GM18873 (cell line): Measurements from ENCODE around the gene MED10.
"Not testable (repeated sequence)": the region's sequence is repeated elsewhere in the genome, so short reads cannot be mapped to it uniquely, and the experiment has no call there.

ENCODE experiments used
- ATAC-seq: cut with Tn5 transposase; IDR thresholded peaks from one replicate; pipeline ENCODE4 v1.9.1; 2021; ENCODE audit warnings: mild to moderate bottlenecking, moderate library complexity, moderate number of reproducible peaks; ENCODE audit not compliant: unreplicated experiment, low FRiP score

MED10 gene

DNA sequence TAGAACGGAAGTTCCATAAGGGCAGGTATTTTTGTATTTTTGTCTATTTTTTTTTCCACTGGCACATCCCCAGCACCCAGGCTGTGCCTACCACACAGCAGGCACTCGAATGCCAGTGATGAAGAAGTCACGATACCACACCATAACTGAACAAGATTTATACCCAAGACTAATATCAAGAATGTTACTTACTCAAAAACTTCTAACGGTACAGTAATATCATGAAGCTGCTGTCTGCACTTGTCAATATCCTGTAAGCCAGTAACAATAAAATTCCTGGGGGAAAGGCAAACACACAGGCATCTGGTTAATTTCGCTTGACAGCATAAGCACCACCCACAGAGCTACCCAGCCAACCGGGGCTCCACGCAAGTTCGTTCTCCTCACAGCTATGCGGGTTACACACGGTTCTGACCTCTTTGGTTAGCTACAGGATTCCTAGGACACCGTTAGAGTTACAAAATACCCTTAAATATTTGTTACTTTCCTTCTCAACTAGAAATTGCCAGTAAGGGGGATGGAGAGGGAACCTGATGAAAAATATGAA is 1.3 kb downstream of the MED10 start:
- ATAC-seq: no peak

DNA sequence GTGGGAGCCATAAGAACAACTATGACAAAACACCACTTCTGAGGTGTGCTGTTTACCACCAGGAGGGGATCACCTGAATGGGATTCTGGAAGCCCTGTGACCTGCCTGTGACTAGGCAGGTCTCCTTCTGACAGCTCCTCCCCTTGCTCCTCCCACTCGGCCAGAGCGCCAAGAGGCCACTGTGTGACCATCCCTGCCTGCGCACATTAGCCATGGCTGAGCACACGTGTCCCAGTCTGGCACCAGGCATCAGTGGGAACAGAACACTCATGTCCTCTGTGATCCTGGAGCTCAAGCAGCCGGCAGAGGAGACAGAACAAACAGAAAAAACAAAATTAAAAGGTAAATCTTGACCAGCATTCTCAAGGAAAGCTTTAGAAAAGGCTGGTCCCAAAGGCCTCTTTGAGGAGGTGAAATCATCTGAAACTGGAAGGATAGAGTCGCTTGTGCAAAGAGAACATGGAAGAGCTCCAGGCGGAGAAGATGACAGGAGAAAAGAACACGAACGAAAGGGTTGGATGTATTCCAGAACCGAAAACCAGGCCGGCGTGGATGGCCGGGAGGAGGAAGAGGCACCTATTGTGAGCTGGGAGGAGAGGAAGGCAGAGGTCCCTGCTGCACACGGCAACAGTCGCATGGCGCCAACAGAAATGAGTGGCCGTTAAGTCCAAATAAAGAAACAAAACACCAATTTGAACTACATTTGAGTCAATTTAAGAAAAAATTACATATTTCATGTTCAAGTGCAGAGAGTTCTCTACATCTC is 5.1 kb downstream of the MED10 start:
- no peak for ATAC-seq

DNA sequence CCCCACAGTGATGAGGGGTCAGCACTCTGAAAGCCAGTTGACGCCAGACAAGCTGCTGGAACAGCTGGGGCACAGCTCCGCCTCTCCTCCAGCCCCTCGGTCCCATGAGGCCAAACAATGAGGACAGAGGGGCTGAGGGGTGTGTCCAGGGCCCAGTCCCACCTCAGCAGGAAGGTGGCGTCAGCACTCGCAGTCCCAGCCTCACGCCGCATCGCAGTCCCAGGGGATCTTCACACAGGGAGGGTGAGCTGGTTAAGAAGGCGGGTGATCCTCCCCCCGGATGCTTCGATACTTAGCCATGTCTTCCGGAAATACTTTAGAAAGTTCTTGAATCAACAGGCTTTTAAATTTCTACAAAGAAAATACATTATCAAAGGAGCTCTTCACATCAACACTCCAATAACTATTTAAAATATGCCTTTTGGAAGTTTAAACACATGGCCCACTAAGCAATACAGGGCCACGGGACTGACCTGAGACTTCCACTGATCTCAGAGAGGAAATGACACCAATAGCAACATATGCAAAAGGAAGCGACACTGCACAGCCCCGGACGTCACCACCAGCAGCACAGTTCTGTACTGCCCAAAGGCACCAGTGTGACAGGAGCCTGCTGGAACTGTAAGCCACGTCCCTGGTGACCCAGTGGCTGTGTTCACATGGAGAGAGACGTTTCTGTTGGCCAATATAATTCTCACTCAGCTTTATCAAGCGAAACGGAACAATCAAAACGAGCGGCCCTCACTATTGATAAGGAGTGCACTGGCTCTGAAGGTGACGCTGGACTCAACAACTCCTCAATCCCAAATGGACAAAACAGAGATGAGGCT is 5.9 kb downstream of the MED10 start:
- ATAC-seq: no peak

DNA sequence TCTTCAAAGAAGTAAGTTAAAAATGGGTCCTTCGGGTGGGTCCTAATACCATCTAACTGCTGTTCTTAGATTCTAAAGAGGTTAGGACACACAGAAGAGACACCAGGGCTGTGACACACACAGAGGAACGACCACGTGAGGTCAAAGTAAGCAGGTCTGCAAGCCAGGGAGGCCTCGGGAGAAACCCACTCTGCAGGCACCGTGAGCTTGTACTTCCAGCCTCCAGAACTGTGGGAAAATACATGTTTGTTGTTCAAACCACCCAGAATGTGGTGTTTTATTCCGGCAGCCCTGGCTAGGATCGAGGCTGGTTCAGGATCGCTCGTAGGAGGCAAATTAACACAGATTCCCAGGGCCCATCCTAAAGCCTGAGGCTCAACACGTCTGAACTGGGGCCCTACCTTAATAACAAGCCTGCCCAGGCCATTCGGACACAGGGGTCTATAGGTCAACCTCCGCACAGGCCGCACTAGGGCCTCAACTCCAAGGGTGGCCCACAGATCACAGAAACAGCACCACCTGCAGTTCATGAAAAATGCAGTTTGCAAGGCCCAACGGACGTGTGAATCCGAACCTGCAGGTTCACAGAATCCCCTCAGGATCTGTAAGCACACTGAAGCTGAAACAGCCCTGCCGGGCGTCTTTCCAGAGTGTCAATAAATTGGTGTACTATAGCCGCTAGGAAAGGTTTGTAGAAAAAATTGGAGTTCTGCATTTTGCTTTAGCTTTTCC is 7.1 kb downstream of the MED10 start:
- ATAC-seq: no peak

DNA sequence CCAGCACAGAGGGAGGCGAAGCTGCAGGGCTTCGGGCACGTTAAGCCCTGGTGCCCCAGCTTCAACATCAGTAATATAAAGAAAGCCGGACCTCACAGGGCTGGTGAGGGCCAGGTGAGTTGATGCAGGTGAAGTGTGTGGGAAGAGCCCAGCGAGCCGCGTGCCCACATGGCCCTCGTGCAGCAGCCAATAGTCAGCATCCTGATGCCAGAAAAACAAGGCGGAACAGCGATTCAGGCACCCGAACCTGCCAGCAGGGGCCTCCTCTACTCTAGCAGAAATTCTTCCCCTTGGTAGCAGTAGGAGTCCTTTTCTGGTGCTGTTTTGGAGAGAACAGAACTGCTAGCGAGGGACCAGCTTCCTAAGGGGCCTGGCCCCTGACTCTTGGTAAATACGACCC is 7.8 kb downstream of the MED10 start:
- ATAC-seq: no peak

DNA sequence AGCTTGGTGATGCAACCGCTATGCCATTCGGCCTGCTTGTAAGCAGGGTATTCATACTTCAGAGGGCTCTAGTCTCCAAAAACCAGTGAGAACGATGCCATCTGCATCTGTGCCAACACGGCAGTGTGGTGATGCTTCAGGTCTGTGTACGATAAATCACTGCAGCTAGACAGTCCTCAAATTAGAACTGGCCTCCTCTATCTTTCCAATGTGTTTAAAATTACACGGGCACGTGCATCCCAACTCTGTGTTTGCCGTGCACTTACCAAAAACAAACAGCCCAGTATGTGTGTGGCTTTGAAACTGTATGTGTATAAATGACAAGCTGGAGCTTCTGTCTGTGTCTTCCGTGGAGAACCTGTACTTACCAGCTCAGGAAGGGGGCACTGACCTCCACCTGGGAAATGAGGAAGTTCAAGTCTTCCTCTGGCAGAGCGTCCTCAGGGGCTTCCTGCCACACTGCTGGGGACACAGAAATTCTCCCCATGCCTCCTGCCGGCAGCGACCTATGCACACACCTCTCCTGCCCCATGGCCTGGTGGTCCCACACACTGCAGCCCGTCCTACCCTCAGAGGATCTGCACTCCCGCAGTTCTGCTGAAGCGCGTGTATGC is 12.3 kb downstream of the MED10 start:
- ATAC-seq: no peak

DNA sequence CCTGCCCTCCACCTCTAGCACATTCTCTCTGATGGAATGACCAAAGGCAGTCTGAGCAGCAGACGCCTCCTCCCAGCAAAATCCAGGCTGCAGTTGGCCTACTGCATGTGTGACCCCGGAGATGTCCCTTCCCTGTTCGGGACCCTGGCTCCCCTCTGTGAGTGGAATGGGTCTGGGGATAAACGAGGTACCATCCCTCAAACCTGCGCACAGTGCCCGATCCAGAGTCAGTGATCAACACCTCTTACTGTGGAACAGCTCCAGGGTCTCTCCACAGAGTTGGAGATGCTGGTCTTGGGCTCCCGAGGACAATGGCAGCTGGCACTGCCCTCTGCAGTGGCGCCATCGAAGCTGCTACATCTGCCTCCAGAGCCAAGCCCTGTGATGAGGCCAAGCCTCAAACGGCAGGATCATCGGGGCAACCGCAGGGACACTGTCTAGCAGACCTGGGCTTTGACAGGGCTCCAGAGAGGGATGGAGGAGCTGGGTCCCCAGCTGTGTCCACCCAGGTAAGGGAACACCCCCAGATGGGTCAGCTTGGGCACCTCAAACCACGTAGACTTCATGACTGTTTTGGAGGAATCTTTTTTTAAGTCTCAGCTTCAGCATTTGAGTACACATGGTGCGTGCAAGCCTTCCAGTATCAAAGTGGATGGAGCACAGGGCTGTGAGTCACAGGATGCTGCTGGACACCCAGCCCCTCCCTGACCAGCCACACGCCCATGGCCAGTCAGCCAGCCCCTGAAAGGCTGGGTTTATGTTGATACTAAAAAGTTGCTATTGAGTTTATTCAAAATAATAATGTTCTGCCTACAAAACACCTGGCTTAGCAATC is 13.0 kb downstream of the MED10 start:
- no peak for ATAC-seq

DNA sequence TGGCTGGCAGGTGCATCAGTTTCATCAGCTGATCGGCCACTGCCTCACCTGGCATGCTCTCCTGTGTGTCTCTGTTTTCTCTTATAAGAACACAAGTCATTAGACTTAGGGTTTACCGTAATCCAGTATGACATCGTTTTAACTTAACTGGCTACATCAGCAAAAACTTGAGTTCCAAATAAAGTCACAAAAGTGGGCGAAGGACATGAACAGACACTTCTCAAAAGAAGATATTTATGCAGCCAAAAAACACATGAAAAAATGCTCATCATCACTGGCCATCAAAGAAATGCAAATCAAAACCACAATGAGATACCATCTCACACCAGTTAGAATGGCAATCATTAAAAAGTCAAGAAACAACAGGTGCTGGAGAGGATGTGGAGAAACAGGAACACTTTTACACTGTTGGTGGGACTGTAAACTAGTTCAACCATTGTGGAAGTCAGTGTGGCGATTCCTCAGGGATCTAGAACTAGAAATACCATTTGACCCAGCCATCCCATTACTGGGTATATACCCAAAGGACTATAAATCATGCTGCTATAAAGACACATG is 14.8 kb downstream of the MED10 start:
- ATAC-seq: not testable (repeated sequence)

DNA sequence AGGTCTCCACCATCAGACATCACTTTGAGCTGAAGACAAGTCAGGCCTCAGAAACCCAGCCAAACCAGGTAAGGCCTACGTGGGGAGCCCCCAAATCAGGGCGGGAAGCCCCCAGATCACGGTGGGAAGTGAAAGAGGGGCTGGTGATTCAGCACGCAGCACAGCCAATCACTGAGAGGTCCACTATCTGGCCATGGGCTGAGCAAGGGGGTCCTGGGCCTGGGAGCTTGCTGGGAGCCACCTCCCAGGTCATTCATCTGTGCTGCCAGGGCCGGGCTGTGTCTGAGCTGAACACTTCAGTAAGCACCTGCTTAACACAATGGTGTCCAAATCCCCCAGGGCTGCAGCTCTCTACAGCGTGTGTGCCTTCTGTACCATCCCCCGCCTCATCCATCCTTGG is 15.5 kb downstream of the MED10 start:
- no peak for ATAC-seq

DNA sequence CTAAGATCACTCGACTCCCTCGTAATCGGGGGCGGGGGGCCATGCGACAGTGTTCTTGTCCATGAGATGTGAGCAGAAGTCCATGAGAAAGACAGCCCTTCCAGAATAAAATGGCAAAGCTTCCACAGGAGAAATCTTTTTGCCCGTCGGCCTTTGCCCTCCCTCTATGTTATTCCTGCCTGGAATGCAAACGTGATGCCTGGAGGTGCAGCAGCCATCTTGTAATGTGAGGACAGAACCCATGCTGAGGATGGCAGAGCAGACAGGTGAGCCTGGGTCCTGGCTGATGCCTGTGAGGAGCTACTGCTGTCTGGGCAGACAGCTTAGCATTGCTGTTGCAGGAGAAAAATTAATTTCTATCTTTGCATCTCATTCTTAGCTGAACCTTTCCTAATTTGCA is 17.2 kb downstream of the MED10 start:
- ATAC-seq: no peak

DNA sequence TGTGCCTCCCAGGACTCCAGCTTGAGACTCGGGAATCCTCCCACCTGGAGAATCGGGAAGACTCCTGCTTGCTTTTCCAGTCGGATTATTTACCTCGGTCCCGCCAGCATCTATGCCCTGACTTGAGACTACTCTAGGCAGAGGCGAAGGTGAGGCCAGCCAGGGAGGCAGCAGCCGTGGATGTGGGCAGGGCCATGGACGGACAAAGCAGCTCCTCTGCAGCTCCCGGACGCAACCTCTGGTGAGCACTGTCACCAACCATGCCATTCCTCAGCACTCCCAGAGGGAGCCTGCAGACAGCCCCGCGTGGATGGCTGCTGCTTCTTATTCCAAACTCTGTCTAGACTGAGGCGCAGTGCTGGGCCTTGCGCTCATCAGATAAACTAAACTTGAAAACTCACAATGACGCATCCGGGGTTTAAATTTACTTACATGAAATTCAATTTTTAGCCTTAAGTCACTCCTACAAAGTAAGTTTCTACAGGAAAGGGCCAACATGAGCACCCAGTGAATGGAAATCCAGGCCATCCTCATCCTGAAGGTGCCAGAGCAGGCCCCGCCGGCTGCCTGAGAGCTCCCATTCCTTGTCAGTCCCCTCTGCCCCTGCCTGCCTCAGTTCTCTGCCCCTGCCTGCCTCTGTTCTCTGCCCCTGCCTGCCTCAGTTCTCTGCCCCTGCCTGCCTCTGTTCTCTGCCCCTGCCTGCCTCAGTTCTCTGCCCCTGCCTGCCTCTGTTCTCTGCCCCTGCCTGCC is 17.8 kb downstream of the MED10 start:
- no peak for ATAC-seq

DNA sequence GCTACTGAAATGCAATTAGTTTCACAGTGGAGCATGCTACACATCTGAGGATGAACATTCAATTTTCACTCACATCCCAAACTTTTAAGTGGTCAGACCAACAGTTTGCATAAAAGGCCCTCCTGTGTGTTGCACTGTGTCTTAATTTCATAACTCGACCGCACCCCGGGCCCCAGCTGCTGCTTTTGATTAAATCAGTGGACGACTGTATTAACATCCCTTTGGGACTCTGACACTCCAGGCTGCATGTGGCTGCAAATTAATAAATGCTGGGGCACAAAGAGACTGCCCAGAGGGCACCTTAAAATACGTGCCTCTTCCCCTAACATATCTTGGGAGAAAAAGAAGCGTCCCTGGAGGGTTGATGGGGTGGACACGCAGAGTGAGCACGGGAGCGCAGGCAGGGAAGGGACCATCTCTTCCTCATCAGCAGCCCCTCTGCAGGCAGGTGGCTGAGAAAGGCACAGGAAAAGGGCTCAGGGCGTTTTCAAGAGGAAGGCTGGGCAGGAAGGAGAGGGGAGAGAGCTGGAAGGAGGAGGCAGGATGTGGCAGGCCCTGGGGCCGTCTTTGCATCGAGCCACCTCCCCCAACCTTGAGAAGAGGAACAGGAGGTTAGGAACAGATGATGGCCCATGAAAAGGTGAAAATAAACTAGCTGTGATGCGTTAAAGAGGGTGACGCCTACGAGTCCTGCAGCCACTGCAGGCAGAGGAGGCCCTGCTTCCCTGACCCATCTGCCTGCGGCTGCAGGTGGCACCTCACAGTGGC is 18.6 kb downstream of the MED10 start:
- ATAC-seq: no peak

DNA sequence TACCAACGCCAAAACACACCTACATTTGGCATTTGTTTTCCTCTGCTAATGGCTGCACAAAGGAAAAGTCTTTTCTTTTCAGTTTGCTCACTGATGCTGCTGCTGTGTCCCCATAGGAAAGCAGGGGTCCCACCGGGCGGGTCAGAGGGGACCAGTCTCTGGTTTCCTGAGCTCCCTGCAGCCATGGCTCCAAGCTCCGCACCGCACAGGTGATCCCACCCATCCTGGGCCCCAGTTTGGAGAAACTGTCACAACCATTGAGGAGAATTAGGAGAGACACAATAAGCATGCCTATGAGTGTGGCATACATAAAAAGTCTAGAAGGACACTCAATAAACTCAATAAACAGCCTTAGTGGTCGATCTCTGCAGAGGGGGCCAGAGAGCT is 19.9 kb downstream of the MED10 start:
- ATAC-seq: no peak

DNA sequence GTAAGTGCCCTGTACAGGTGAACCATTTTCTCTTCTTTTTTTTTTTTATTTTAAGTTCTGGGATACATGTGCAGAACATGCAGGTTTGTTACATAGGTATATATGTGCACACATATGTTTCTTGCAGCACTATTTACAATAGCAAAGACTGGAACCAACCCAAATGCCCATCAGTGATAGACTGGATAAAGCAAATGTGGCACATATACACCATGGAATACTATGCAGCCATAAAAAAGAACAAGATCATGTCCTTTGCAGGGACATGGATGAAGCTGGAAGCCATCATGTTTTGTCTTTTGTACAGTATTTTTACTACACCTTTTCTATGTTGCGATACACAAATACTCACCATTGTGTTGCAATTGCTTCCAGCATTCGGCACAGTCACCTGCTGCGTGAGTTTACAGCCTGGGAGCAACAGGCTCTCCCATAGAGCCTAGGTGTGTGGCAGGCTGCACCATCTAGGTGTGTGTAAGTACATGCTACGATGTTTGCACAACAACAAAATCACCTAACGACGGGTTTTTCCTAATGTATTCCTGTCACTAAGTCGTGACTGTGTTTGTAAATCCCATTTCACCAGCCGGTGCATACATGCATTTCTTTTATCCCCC is 20.4 kb downstream of the MED10 start:
- ATAC-seq: not testable (repeated sequence)

DNA sequence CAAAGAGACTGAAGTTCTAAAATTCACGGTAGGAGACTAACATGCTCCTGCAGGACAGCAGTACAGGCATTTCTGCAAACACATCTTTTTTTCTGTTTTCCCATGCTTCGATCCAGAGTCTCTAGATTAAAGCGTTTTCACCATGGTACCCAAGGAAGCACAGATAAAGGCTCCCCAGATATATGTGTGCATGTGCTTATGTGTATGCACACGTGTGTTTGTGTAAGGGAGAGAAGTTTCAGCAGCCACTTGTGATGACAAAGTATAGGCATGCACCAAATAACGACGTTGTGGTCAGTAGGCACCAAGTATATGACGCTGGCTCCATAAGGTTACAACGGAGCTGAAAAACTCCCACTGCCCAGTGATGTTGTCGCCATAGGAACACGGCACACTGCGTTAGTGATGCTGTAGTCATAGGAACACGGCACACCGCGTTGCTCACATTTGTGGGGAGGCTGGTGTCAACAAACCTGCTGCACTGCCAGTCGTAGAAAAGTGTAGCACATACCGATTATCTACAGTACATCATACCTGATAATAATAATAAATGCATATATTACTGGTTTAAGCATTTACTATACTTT is 21.7 kb downstream of the MED10 start:
- ATAC-seq: no peak

DNA sequence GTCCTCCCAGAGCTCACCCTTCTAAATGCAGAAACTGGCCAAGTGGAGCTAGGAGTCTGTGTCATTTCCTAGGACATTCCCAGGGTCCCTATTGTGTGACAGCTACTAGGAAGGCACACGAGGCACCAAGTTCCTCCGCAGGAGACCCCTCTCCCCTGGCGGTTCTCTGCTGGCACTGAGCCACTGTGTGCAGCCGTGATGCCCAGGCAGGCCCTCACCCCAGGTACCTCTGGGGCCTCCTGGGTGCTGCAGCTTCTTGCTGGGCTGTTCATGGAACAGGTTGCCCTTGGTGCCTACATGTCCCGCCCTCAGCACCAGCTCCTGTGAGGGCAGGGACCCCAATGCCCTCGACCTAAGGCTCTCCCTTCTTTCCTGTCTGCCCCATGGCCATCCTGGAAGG is 23.1 kb downstream of the MED10 start:
- no peak for ATAC-seq

DNA sequence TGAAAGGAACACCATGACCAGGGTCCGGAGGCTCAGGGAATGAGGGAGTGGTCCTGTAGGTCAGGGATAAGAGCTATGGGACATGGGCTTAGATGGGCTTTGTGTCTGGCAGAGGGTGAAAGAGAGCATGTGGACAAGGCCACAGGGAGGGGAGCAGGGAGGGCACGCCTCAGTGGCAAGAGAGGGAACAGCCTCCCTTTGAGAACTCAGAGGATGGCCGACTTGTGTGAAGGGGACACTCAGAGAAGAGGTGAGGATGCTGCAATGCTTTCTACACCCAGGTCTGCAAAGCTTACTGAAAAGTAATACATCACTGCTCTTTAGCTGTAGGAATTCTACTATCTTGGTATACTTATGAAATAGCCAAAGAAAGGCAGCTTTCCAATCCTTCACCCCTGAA is 23.5 kb downstream of the MED10 start:
- no peak for ATAC-seq
